A549 (cell line): ENCODE measurements around the gene CCDC74A.
"Not testable (repeated sequence)": the region's sequence is repeated elsewhere in the genome, so short reads cannot be mapped to it uniquely, and the experiment has no call there.

Experiments
- CEBPB ChIP-seq, 2 experiments: fragments of >200 bp in 1 of 2; sonication (Bioruptor Twin) in 1 of 2; formaldehyde crosslinking in 1 of 2; IDR thresholded peaks; 2 replicates each; pipeline ENCODE4 v1.6.1; 2012 to 2016
- CTCF ChIP-seq: fragments of >200 bp; sonication (Bioruptor Twin); formaldehyde crosslinking; IDR thresholded peaks from 3 replicates; pipeline ENCODE4 v1.5.1; 2016
- EP300 ChIP-seq, 2 experiments: fragments of >200 bp; sonication (Bioruptor Twin); formaldehyde crosslinking; IDR thresholded peaks; 2 replicates in 1 of 2; 3 replicates in 1 of 2; pipeline ENCODE4 v1.6.1; 2016 to 2017
- FOSB ChIP-seq: fragments of 250-450 bp; sonication (Bioruptor Pico); IDR thresholded peaks from 2 replicates; pipeline ENCODE4 v1.5.0; 2020; ENCODE audit warnings: mild to moderate bottlenecking, moderate library complexity
- FOSL2 ChIP-seq, 2 experiments: fragments of 450-650 bp in 1 of 2; fragments of >200 bp in 1 of 2; sonication (Bioruptor Twin) in 1 of 2; formaldehyde crosslinking; IDR thresholded peaks; 2 replicates each; pipeline versions ENCODE4 v1.5.0 to v1.6.1; 2016 to 2020; ENCODE audit warnings: mild to moderate bottlenecking in 1 of 2, moderate library complexity in 1 of 2
- FOXS1 ChIP-seq: fragments of 250-450 bp; sonication (Bioruptor Pico); IDR thresholded peaks from 2 replicates; pipeline ENCODE4 v1.5.0; 2020; ENCODE audit warnings: mild to moderate bottlenecking, moderate library complexity
- HMGXB4 ChIP-seq: fragments of 250-450 bp; sonication (Bioruptor Pico); IDR thresholded peaks from 2 replicates; pipeline ENCODE4 v1.5.0; 2021; ENCODE audit warnings: mild to moderate bottlenecking, moderate library complexity, borderline replicate concordance
- JUNB ChIP-seq: fragments of >200 bp; sonication (Bioruptor Twin); formaldehyde crosslinking; IDR thresholded peaks from 2 replicates; pipeline ENCODE4 v1.6.1; 2016
- NR3C1 ChIP-seq: fragments of >200 bp; sonication (Bioruptor Twin); formaldehyde crosslinking; IDR thresholded peaks from 3 replicates; pipeline ENCODE4 v1.6.1; 2017
- POLR2A ChIP-seq: IDR thresholded peaks from 2 replicates; pipeline ENCODE4 v1.6.1; 2012; ENCODE audit warnings: mild to moderate bottlenecking, low read length
- RAD21 ChIP-seq, 2 experiments: fragments of >200 bp in 1 of 2; sonication (Bioruptor Twin) in 1 of 2; formaldehyde crosslinking in 1 of 2; IDR thresholded peaks in 1 of 2; conservative IDR thresholded peaks in 1 of 2; 2 replicates in 1 of 2; 3 replicates in 1 of 2; pipeline ENCODE4 v1.6.1; 2012 to 2018; ENCODE audit warnings: inconsistent platforms in 1 of 2
- REST ChIP-seq: fragments of 200-600 bp; sonication (generic); IDR thresholded peaks from 2 replicates; pipeline ENCODE4 v1.6.1; 2016; ENCODE audit warnings: antibody characterized with exemption, mild to moderate bottlenecking, moderate library complexity
- RFX5 ChIP-seq: fragments of 450-650 bp; IDR thresholded peaks from 2 replicates; pipeline ENCODE4 v1.7.1; 2014; ENCODE audit warnings: antibody characterized with exemption, mild to moderate bottlenecking, moderate library complexity
- USF2 ChIP-seq: fragments of 450-650 bp; IDR thresholded peaks from 2 replicates; pipeline ENCODE4 v1.6.1; 2014; ENCODE audit warnings: antibody characterized with exemption

GRCh38 chr2:131518531-131518930 lies 9.2 kb upstream of the CCDC74A start:
- not testable (repeated sequence) for TF ChIP-seq NR3C1; JUNB; CTCF; FOXS1; REST; USF2; POLR2A; FOSL2 (IDR thresholded peaks at IDR 0.05); FOSL2 (CRISPR knock-in tag; IDR thresholded peaks at IDR 0.05); EP300 (IDR thresholded peaks at IDR 0.05); RFX5; HMGXB4 (CRISPR knock-in tag); CEBPB (IDR thresholded peaks at IDR 0.05); RAD21 (conservative IDR thresholded peaks at IDR 0.05 in 1 of 2, IDR thresholded peaks at IDR 0.05 in 1 of 2); FOSB (CRISPR knock-in tag)
